HG02678 (cell line): ENCODE data around the gene RASD1.

Experiments used
- ATAC-seq: cut with Tn5 transposase; IDR thresholded peaks from one replicate; pipeline ENCODE4 v1.9.1; 2021; ENCODE audit warnings: mild to moderate bottlenecking, moderate library complexity; ENCODE audit not compliant: unreplicated experiment

The RASD1 gene, protein sequence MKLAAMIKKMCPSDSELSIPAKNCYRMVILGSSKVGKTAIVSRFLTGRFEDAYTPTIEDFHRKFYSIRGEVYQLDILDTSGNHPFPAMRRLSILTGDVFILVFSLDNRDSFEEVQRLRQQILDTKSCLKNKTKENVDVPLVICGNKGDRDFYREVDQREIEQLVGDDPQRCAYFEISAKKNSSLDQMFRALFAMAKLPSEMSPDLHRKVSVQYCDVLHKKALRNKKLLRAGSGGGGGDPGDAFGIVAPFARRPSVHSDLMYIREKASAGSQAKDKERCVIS

DNA sequence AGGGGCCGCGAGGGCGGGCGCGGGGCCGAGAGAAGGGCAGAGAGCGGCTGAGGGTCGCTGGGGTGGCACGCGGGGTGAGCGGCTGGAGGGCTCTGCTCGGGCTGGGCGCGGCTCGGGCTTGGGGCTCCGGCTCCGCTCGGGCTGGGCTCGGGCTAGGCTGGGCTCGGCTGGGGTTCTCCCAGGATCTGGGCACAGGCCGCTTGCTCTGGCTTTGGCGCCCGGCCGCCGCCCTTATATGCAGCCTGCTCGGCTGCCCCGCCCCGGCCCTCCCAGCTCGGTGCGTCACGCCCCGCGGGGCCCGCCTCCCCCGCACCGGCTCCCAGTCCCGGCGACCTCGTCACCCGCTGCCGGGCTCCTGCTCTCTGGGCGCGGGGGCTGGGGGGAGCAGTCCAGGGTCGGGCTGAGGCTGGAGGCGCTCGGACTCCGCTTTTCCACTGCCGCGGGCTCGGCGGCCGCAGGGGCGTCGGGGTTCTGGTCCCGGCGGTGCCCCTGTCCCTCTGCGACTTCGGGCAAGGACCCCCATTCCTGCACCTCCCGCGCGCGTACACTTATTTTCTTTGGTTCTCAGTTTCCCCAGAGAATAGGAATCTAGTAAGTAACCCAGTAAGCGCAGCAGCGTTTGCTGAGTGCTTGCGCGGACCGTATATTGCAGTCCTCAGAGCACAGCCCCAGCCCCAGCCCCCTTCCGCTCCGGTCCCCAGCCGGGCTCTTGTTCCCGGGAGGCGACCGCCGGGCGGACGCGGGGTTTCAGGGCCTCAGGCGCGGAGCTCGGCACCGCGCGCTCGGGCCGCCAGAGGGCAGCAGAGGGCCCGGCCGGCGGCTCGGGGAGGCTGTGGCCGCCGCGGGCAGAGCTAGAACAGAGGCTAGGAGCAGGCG lies at the start of gene RASD1:
RASD1 (minus strand) TSS at position 207 of the 876 bp plus-strand sequence. CDS start 214 bp downstream, outside the sequence.
- peak; percentile 66 for ATAC-seq

DNA sequence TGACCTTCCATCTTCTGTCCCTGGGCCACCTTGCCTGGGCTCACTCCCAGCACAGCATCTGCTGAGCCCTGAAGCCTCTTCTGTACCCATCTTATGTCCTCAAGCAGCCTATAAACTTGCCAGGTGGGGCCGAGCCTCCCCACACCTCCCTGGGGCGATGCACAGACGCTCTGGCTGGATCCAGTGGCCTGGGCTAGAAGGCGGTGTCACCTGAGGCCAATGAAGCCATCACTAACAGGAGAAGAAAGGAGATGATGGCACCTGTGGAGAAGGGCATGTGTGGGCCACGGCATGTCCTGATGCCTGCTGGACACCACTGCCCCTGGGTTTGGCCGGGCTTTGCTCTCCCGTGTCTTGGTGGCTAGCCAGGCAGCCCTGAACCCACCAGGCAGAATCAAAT lies 49.8 kb upstream of the RASD1 start:
- ATAC-seq, result no peak

DNA sequence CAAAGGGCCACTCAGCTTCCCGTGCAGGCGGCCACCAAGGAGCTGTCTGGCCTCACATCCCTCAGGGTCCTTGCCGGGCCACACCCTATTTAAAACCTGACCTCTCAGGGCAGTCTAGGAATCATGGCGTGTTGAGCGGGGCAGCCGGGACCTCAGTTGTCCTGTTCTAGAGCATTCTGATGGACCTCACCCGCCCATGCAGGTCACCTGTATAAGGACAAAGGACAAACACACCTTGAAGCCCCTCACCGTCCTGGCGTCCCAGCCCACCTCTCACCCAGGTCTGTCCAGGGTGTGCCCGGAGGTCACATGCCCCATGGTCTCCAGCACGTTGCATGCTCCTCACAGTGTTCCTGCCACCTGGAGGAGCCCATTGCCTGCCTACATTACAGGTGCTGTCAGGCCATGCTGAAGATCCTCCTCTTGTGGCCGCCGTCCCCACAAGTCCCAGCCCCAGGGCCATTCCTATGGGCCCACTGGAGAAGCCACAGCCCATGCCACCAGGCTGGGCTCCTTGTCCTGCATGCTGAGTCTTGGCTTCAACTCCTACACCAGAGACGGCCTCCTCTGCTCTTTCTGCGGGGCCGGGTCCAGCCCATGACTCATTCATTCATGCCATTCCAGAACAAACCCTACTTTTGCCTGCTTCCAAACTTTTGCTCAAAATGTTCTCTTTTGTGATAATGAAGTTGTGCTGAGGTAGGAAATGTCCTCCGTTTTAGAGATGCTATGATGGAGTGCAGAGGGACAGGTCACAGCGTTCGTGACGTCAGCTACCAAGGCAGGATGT lies 49.0 kb upstream of the RASD1 start:
- no peak for ATAC-seq

DNA sequence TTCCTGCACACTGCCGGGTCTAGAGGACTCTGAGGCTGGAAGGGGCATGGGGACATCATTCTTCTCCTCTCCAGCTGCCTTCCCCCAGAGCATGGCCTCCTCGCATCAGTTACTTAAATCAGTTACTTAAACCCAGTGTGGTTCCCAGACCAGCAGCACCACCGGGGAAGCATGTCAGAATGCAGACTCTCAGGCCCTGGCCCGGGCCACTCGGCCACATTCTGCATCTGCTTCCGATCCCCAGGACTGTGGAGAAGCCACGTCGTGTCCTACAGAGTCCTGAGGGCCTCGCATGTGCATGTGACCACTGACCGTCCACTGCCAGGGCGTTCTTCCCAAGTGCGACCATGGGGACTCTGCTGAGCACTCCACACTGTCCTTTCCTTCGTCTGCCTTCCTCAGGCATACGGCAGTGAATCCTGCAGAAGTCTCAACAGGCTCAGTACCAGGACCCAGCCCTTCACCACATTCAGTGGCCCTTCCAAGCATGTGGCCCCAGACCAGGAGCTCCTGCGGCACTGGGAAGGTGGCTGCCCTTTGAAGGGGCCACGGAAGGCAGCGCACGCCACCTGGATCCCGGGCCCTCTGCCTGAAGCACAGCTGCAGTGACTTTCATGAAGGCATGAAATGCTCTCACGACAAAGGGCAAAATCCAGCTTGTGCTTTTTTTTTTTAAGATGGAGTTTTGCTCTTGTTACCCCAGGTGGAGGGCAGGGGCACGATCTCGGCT lies 46.9 kb upstream of the RASD1 start:
- no peak for ATAC-seq

DNA sequence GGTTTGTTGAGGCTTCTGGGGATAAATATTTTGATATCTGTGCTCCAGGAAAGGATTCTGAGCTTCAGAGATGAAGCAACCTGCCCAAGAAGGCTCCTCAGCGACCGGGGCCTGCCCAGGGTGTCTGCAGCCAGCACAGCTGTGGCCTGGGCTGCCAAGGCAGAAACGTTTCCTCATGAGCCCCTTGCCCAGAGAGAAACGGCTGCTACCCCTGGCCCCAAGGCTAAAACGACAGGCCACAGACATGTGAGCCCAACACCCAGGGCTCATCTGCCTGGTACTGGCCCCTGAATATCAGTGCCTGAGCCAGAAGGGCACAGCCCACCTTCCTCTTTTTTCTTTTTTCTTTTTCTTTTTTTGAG lies 45.4 kb upstream of the RASD1 start:
- no peak for ATAC-seq

DNA sequence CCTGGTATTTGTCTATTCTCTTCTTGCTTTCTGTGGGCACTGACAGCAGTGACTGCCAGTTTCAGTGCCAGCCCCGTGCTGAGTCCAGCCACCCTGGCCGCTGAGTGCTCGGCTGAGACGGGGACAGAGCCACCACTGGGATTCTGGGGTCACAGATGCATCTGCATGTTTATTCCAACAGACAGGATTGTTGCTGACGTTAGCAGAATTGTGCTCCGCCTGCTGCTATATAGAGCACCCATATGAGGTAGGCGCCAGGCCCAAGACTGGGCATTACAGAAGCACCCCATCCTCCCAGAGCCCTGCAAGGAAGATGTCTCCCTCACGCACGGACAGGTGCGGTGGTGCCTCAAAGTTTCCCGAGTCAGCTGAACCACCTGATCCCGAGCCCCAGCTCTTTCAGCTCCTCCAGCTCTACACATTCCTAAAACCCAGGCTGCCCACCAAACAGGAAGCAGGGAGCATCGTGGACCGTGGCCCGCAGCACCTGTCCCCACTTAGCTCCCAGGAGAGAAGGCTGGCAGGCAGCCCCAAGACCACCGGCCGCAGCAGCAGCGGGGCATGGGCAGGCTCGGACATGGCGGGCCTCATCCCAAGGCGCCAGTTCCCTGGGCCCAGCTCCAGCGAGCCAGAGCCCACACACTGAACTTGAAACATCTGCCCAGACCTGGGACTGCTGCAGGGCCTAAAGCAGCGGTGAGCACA lies 44.9 kb upstream of the RASD1 start:
- no peak for ATAC-seq

DNA sequence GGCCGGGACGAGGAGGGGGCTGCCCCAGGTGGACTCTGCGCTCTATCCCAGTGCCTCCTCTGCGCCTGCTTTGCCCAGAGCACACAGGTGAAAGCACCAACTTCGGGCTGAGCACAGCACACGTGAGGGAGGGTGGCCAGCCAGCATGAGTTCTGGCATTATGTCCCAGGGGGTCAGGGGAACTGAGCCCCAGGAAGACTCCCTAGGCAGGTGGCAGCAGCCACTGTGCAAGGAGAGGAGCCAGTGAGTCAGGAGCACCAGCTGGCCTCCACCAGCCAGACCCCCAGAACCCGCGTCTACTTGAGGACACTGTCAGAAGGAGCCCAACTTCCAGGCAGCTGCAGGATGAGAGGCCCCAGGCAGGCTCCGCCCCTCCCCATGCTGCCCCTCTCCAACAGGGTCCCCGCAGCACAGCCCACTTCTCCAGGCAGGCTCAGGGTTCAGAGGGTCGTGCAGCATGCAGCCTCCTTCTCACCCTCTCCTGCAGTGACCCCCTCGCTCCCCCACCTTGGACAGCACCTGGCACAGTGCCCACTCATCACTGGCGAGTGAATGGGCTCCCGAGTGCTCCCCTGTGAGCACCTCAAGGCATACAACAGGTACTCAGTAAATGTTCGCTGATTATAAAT lies 44.2 kb upstream of the RASD1 start:
- ATAC-seq, result no peak

DNA sequence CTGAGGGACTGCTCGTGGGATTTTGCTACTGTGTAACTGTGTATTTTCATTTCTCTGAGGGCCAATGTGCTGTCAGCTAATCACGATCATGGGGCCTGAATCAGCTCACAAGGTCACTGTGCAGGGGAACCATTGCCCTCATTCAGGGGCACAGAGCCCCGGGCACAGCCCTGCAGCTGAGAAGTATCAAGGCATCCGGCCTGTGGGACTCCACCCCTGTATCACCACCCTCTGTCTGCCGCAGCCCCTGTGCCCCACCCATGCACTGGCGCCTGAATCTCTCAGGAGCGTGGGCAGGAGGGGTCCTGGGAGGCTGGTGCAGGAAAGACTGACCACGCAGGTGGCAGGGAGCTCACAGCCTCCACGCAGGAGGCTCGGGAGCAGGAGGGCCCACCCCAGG lies 43.4 kb upstream of the RASD1 start:
- no peak for ATAC-seq

DNA sequence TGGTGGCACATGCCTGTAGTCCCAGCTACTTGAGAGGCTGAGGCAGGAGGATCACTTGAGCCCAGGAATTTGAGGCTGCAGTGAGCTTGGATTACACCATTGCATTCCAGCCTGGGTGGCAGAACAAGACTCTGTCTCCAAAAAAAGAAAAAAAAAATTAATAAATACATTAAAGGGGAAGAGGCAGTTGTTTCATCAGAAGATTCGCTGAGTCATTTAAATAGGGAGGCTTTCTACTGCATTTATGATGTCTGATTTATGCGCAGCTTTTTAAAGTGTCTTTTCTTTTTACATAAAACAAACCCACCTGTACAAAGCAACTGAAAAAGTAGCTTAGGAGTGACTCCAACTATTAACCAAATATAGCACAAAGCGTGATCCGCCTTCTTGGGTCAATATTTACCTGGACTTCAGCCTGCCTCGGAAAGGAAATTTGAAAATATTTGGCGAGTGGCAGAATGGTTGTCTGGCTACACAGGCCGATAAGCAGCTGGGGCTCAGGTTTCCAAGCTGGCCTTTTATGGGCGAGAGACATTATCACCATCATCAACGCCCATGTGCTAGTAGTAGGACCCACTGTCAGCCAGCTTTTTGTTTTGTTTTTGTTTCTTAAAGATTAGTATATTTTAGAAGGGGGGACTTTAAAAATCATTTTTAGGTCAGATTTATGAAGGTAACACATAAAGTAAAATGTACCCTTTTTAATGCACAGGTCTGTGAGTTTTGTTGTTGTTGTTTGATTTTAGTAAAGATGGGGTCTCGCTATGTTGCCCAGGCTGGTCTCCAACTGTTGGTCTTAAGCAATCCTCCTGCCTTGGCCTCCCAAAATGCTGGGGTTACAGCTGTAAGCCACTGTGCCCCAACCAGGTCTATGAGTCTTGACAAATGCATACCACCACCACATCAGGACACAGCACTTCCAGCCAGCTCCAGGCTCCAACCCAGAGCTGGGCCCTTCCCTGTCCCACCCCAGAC lies 42.5 kb upstream of the RASD1 start:
- ATAC-seq, result no peak

DNA sequence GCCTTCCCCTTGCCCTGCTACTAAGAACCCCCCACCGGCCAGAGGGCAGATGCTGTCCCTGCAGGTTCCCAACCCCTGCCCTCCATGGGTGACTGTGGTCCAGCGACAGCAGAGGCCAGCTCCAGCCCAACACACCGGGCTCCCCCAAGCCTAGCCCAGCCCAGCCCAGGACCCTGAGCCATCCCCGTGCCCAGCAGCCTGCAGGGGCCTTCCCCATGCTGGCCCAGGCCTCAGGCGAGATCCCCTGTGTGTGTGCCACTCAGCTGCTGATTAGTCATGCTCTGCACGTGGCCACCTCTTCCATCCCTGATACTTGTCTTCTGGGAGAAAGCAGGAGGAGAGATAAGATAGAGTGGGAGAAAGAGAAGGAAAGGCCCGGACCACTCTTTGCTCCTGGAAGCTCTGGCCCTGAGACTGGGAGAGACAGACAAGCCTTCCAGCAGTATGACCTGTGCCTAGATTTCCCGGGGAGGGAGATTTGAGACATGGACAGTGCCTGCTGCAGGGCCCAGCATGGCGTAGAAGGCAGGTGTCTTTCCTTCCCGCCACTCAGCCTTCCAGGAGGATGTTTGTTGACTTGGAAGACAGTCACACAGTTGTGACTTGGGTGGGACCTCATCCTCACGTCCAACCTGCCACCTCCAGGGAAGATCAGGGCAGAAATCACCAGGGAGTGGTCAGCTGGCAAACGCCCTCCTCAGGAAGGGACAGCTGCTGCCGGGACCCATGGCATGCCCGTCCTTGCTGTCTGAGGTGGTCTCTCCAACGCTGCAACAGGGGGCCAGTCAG lies 41.3 kb upstream of the RASD1 start:
- ATAC-seq, result no peak

DNA sequence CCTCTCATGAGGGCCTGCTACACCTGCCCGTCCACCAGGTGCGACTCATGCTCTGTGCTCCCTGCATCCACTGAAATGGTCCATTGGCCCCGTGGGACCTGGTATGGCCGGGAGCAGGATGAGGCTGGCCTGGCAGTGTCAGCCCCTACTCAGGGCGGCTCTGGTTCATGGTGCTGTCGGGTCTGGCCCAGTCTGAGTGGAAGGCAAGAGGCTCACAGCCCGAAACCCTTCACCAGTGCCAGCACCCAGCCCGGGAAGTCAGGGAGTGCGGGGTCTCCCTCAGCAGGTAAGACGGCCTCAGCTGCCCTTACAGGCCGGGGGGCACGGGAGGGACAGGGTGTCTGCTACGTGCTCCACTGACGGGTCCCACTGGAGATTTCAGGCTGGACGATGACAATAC lies 40.5 kb upstream of the RASD1 start:
- ATAC-seq, result no peak

DNA sequence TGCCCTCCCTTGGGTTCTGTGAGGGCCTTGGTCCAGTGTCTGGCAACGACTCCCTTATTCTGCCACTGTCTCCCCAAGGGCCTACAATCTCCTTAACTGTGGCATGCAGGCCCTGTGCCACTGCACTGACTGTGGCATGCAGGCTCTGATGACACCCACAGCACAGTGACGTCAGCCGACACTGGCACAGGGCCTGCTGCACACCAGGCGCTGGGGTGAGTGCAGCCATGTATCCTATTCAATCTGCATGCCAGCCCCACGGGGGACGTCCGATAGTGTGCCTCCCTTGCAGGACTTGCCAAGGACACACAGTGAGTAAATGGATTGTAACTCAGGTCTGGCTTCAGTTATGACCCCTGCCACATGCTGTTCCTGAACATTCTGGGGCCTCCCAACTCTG lies 39.8 kb upstream of the RASD1 start:
- no peak for ATAC-seq

DNA sequence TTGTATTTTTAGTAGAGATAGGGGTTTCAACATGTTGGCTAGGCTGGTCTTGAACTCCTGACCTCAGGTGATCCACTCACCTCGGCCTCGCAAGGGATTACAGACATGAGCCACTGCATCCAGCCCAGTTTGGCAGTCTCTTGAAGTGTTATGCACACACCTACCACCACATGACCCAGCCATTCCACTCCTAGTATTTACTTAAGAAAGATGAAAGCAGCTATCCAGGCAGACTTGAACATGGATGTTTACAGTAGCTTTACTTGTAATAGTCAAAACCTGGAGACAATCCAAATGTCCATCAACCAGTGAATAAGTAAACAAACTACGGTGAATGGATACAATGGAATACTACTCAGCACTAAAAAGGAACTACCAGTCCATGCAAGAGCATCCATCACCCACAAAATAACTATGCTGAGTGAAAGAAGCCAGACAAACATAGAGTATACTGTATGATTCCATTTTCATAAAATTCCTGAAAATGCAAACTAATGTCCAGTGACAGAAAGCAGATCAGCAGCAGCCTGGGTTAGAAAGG lies 37.8 kb upstream of the RASD1 start:
- ATAC-seq, result no peak

DNA sequence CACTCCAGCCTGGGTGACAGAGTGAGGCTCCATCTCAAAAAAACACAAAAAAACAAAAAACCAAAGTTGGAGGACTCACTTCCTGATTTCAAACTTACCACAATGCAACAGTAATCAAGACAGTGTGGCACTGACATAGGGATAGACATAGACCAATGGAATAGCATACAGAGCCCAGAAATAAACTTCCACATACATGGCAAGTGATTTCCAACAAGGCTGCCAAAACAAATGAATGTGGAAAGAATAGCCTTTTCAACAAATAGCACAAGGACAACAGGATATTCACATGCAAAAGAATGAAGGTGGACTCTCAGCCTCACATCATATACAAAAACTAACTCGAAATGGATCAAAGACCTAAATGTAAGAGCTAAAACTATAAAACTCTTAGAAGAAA lies 36.8 kb upstream of the RASD1 start:
- no peak for ATAC-seq

DNA sequence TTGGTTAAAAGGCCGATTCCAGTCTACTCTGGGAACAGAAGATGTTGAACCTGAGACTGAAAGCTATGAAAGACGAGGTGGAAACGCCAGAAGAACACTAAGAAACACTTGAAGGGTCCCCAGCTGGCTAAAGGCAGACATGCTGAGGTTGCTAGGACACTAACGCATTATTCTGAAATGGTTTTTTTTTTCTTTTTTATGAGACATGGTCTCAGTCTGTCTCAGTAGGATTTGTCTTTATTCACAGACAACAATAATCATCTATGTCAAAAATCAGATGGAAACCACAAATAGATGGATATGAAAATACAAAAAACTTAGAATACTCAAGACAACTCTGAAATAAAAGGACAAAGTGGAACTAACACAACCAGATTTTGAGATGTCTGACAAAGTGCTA lies 35.0 kb upstream of the RASD1 start:
- no peak for ATAC-seq

DNA sequence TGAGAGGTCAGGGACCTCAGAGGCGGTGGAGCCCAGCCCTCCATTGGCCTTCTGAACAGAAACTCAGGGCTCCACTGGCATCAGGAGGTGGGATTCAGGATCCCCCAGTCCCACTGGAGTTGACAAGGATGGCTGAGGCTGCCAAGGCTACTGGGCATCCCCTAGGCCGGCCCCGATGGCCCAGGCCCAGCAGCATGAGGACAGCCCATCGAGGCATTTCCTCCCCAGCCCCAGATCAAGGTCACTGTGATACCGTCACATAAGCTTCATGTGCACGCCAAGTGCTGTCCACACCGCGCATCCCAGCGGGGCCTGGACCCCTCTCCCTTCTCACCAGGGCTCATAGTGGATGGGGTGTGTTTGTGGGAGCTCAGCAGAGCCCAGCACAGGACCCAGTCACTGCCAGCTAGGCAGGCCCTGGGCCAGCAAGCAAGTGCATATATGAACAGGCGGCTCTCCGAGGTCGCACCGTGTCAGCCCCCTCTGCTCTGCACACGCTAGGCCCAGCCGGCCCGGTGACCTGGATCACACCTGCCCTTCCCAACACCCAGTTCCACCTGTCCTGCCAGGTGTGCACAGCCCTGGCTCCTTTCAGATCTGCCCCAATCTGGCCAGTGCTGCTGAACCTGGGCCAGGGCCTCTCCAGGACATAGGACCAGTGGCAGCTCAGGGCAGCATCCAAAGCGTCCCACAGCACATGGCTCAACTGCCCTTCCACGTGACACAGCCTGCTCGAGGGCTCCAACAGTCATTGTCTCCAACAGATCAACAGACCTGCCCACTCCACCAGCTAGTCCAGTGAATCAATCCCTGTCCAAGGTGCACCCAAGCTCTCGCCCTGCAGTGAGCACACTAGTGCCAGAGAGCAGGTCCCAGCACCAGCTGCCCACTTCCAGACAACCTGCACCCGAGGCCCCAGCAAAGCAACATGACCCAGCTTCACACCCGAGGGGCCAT lies 32.8 kb upstream of the RASD1 start:
- ATAC-seq, result no peak
